ENCODE results near the gene LATS2.

LATS2 gene

GRCh38 chr13:21061029-21061763 is at the start of gene LATS2:
Gene LATS2, minus strand, starts transcription at chr13:21061586. Its CDS starts 15,560 bp downstream, at chr13:21046026.
- DNase-seq, result peak in 1 of 2 experiments; percentile 2

DNA sequence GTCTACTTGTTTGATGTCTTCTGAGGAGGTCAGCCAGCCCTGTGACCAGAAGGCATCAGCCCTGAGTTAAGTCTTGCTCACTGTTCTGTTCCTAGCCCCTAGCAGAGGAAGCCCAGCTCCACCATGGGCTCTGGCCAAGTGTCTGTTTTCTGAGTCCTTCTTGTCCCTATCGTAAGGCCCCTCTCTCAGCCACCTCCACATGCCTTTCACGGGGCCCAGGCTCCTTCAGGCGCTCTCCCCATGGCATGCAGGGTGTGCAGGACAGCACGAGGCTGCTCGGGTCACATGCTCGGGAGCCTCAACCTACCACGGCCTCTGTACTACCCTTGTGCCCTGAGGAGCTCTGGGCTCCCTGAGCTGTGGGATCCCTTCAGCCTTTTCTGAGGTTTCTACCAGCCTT is 47.8 kb upstream of the LATS2 start:
- DNase-seq, result no peak

GRCh38 chr13:21106089-21106488 is 44.7 kb upstream of the LATS2 start:
- DNase-seq, result no peak

- DNase-seq, result no peak
Observed at GRCh38 chr13:21104199-21105019, 43.0 kb upstream of the LATS2 start.

DNA sequence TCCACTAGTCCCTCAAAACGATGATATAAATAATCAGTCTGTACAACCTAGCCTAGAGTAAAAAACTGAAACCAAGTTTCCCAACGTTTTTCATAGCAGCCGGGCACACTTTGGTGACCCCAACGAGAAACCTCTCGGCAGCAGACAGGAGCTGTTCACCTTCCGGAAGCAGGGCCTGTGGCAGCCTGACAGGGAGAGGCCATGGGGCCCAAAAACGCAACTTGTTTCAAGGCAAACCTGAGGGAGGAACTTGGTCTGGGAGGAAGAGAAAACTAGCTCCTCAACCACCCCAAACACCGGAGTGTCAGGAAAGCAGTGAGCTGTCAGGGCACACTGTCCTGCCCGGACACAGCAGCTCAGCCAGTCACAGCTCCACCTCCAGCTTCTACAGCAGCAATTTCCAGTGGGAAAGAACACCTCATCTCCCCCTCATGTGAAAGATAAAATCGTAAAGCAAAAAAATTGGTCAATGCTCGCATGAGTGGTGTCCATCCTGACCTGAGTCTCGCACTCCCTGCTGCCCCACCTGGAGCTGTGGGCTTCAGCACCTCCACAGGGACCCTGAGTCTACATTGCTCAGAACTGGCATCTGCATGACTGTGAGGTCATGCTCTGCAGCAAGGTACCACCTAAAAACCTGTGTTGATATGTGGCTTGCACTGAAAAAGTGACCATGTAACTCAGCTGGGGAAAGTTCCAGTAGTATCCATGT is 40.6 kb upstream of the LATS2 start:
- no peak for DNase-seq

- DNase-seq, result no peak
Observed at GRCh38 chr13:21100994-21101757, 39.8 kb upstream of the LATS2 start.

DNA sequence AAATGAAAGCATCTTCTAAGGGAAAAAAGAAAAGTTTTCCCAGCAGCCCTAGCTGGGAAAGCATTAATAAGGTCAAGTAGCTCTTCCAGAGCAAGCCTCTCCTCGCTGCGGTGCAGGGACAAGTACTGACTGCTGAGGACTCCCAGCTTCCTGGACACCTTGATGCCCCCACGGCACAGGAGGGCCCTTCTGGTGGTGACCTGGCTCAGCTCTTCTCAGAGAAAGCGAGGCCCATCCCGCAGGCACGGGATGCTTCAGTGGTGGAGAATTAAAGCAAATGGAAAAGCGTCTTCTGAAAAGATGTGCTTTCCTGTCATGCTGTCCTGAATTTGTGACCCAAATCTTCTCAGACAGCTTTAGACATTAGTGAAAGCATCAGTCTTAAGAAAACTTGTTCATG is 38.8 kb upstream of the LATS2 start:
- DNase-seq, result no peak

DNA sequence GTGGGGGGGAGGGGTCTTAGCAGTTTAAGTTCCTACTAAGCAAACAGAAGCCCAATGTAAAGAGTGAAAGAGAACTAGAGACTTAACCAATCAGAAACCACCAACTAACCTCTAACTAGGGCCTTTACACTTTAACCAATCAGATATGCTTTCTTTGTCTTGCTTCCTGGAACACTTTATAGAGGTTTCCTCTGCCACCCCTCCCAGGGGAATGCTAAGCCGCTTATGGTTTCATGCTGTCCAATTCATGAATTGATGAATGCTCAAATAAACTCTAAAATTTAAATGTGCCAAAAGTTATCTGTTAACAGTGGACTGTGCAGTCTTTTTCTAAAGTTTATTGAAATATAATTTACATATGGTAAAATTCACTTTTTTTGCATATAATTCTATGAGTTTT is 33.9 kb upstream of the LATS2 start:
- no peak for DNase-seq

- DNase-seq, result no peak
Observed at GRCh38 chr13:21089830-21090229, 28.4 kb upstream of the LATS2 start.

DNA sequence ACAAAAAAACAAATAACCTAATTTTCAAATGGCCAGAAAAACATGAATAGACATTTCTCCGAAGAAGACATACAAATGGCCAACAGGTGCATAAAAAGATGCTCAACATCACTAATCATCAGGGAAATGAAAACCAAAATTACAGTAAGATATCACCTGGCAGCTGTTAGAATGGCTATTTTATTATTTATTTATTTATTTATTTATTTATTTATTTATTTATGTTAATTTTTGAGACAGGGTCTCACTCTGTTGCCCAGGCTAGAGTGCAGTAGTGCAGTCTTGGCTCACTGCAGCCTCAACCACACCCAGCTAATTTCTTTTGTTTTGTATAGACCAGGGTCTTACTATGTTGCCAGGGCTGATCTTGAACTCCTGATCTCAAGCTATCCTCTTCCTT is 27.1 kb upstream of the LATS2 start:
- no peak for DNase-seq

- no peak for DNase-seq
Observed at GRCh38 chr13:21086929-21087328, 25.5 kb upstream of the LATS2 start.

- no peak for DNase-seq
Observed at GRCh38 chr13:21081926-21082325, 20.5 kb upstream of the LATS2 start.

- no peak for DNase-seq
Observed at GRCh38 chr13:21080593-21080891, 19.2 kb upstream of the LATS2 start.

- DNase-seq, result peak in 1 of 2 experiments; percentile 23
Observed at GRCh38 chr13:21079761-21080592, 18.6 kb upstream of the LATS2 start.

DNA sequence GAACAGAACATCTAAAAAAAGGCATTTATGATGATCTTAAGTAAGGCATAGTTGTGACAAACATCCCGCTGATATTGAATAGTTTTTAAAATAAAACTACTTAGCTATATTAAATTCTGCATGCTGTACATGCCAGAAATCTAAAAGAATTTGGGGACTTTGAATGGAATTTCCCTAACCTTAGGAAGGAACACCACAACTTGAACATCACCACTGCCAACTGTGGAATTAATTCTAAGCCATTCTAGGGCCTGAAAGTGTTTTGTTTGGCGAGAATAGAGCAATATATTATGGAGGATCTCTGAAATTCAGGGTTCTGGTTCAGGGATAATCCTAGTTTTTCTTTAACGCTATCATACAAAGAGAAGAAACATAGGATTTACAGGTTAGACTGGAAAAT is 17.8 kb upstream of the LATS2 start:
- no peak for DNase-seq

- DNase-seq, result no peak
Observed at GRCh38 chr13:21078501-21078900, 17.1 kb upstream of the LATS2 start.

DNA sequence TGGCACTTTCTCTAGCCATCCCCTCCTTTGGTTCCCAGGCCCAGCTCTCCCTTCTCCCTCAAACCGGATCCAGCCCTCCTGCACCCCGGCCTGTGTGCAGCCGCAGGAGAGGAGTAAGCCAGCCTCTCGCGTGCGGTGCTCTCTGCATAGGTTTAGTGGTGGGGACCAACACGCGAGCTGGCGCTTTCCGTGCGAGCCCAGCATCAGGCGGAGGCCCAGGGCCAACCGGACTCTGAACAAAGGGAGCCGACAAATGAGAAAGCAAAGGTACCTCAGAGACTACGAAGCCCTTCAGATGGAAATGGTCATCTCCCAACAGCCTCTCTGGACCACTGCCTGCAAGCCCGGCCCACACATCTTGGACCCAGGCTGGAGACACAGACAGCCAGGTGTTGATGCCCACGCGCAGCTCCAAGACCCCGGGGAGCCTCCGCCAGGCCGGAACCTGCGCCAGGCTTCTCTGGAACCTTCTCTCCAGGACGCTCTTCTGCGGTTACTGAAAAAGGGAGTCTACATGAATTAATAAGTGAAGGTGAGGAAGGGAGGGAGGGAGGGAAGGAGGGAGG is 16.5 kb upstream of the LATS2 start:
- no peak for DNase-seq

DNA sequence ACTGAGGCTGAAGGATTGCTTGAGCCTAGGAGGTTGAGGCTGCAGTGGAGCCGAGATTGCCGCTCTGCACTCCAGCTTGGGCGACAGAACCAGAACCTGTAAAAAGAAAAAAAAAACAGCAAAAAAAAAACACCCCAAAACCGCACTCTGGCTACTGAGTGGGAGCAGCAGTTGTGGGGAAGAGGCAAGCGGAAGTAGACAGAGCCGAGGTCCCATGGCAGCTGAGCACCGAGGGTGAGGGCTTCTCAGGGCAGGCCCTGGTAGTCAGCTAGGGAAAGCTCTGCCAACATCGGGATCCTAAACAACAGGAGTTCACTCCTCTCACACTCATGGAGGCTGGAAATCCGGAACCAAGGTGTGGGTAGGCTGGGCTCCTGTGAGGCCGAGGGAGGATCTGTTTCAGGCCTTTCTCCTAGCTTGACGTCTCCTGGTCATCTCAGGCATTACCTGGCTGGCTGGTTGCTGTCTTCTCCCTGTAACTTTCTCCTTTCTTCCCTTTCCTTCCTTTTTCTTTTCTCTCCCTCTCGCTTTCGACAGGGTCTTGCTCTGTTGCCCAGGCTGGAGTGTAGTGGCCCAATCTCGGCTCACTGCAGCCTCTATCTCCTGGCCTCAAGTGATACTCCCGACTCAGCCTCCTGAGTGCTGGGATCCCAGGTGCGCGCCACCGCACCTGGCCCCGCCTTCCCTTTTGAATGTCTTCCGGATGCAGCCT is 15.8 kb upstream of the LATS2 start:
- peak; percentile 26 to 30 for DNase-seq

DNA sequence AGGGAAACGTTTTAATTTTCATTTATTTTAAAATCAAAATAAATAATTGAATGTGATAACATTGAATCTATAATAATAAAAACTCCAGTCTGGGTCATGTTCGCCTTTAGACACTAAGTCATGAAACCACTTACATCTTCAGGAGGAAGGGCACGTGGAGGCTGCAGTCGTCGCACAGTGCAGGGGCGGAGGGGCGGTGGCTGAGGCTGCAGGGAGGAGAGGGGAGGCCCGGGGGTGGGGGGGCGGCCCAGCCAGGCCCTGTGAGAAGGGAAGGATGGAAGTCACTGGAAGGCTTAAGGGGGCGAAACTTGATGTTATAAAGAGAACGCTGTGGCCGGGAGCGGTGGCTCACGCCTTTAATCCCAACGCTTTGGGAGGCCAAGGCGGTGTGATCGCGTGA is 14.9 kb upstream of the LATS2 start:
- DNase-seq, result peak in 1 of 2 experiments; percentile 12

GRCh38 chr13:21075379-21076249 is 14.2 kb upstream of the LATS2 start:
- peak in 1 of 2 experiments; percentile 46 for DNase-seq
